Fibroblast of the aortic adventitia (primary cell): Measurements from ENCODE around the gene ARHGAP26. TPM values are rescaled to one million over a fixed set of nuclear protein-coding genes. Genes with fewer than 3 reads are reported as not detected.
"Not testable (repeated sequence)": the region's sequence is repeated elsewhere in the genome, so short reads cannot be mapped to it uniquely, and the experiment has no call there.

ENCODE experiments used
- DNase-seq: peaks from one replicate; pipeline ENCODE4 v3.0.0-alpha.2; 2010; ENCODE audit warnings: low read depth
- H3K4me3 ChIP-seq: 2 replicates; pipeline ENCODE4 v1.5.1; 2011; ENCODE audit warnings: low read depth, mild to moderate bottlenecking, control low read depth, low read length, moderate library complexity
- total RNA-seq: library from RNA; depleted of rRNA; stranded (reverse); fragments of >200 nt; gene quantifications from 2 replicates; pipeline ENCODE4 v1.2.3, GENCODE V29; 2012; ENCODE audit warnings: low replicate concordance
- TF ChIP-seq, protein P1 (sequence below): IDR thresholded peaks from 2 replicates; pipeline ENCODE4 v1.5.1; 2011; ENCODE audit warnings: mild to moderate bottlenecking, low read length, control low read depth, inconsistent platforms; ENCODE audit not compliant: insufficient read depth

Gene ARHGAP26
- total RNA-seq, 1 donor, result 9.0 TPM

DNA sequence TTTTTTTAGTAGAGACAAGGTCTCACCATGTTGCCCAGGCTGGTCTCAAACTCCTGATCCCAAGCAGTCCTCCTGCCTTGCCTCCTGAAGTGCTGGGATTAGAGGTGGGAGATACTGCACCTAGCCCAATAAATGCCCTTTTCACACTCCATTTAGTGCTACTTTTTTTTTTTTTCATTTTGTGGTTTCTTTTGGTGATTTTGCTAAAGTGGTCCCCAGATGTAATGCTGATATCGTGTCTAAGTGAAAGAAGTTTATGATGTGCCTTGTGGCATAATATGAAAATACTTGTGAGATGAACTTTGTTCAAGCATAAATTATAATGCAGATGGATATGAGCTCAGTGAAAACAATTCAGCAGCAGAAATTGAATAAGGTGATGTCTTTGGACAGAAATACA is 227.4 kb downstream of the ARHGAP26 start:
- DNase-seq, result no peak
- TF ChIP-seq, protein P1, sequence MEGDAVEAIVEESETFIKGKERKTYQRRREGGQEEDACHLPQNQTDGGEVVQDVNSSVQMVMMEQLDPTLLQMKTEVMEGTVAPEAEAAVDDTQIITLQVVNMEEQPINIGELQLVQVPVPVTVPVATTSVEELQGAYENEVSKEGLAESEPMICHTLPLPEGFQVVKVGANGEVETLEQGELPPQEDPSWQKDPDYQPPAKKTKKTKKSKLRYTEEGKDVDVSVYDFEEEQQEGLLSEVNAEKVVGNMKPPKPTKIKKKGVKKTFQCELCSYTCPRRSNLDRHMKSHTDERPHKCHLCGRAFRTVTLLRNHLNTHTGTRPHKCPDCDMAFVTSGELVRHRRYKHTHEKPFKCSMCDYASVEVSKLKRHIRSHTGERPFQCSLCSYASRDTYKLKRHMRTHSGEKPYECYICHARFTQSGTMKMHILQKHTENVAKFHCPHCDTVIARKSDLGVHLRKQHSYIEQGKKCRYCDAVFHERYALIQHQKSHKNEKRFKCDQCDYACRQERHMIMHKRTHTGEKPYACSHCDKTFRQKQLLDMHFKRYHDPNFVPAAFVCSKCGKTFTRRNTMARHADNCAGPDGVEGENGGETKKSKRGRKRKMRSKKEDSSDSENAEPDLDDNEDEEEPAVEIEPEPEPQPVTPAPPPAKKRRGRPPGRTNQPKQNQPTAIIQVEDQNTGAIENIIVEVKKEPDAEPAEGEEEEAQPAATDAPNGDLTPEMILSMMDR, result no peak
- no peak overlapping the region for H3K4me3 ChIP-seq

DNA sequence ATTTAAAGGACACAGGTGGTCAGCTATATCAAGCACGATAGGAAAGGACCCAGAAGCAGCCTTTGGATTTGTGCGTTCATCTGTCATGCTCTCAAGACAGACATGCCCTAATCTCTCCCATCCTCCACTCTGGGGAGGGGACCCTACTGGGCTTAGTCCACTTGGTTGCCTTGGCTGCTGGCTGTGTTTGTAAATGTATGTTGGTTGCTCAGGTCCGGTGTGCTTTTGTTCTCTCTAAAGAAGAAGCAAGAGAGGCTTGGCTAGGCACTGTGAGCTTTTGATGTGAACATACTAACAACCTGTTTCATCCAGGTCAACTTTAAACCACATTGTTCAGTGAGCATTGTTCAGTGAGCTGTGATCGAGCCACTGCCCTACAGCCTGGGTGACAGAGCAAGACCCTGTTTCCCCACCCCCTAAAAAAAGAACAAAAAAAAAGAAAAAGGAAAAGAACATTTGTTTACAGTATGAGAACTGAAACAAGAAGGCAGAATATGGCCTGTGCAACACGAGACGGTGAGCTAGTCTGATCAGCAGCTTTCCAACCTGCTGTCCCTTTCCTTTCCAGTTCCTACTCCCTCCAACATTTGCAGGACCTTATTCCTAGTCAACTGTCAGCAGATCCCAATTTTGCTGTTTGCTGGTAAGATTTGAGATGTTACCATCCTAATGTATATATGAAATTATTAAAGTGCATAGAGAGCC is 228.3 kb downstream of the ARHGAP26 start:
- no peak overlapping the region for H3K4me3 ChIP-seq
- TF ChIP-seq, protein P1, result no peak
- no peak for DNase-seq

DNA sequence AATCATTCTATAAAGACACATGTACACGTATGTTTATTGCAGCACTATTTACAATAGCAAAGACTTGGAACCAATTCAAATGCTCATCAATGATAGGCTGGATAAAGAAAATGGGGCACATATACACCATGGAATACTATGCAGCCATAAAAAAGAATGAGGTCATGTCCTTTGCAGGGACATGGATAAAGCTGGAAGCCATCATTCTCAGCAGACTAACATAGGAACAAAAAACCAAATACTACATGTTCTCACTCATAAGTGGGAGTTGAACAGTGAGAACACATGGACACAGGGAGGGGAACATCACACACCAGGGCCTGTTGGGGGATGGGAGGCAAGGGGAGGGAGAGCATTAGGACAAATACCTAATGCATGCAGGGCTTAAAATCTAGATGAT is 230.4 kb downstream of the ARHGAP26 start:
- H3K4me3 ChIP-seq, DNase-seq: not testable (repeated sequence)

DNA sequence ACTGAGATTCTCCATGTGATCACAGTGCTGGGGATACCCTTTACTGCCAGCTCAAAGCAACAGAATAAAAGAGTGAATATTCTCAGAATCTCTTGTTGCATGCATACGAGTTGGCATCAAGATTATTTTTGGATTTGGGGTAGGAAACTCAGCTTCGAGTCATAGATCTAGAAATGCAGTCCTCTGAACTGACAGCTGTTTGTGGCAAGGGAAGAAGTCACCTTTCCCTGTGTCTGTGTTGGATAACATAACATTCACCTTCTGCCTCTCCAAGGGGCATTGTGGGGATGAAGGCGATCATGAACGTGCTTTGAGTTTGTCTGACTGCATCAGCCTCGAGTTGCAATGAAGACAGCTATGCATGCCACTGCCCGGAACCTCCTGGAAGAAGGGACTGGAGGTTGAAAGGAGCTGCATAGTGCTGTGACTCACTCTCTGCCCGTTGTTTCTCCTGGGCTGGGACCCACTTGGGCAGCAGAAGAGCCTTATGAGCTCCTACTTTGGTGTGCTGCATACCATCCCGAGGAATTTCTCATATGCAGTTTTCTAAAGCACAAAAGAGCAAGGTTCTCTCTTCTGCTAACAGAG is 231.7 kb downstream of the ARHGAP26 start:
- TF ChIP-seq, protein P1, result no peak
- peak; percentile 85 for DNase-seq
- peak overlapping the region; percentile 18 for H3K4me3 ChIP-seq

DNA sequence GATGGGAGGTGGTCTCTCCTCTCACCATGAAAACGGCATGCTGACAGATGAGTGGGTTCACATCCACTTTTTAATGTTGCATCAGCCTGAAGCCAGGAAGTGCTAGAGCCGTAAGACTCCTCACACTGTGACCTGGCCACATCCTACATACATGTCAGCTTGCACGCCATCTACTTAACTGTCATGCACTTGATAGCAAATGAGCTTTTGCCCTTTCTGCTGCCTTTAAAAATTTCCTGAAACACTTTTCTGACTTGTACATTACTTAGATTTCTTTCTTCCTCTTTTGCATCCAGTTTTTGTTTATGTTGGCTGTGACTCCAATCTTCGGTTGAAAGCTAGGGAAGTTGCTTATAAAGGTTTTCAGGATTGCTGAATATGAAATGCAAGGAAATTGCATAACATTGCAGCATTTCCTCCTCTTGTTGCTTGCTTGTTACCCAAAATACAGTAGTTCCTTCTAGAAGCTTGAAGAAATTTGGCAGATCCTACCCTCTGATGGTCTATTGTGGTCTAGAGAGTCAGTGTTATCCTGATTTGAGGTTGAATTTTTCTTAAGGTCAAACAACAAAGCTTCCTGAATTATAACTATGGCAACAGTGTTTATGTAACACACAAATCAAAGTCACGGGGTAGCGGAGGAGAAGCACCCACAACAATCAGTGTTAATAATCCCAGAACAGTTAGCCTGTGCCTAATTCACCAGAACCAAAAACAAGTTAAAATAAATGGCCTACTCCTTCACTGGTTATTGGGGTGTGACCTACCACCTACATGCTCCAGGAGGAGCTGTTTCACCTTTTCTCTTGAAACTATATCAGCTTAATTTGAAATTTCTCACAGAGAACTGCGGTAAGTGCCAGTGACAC is 232.5 kb downstream of the ARHGAP26 start:
- peak overlapping the region; percentile 23 for H3K4me3 ChIP-seq
- TF ChIP-seq, protein P1, result peak; percentile 67
- peak; percentile 99 for DNase-seq

DNA sequence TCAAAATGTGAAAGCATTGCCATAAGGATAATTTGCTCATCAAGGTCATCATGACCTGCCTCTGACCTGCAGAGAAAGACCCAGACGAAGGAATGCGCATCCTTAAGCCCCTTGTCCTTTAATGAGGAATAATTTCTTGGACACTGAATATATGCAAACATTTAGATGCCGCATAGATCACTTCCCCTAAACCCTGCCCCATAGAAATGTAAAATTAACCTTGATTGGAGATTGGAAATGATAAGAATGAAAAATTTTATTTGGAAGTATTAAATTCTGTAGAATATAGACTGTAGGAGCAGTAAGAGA is 233.1 kb downstream of the ARHGAP26 start:
- no peak for DNase-seq
- TF ChIP-seq, protein P1, result no peak

More for the DNA sequence above, 233.1 kb downstream of the ARHGAP26 start:
- no peak overlapping the region for H3K4me3 ChIP-seq
